Putamen (tissue), 1 donor: Measurements from ENCODE around the gene ITLN1.
"Not testable (repeated sequence)": the region's sequence is repeated elsewhere in the genome, so short reads cannot be mapped to it uniquely, and the experiment has no call there.

Experiments
- DNase-seq: peaks from one replicate; pipeline ENCODE4 v3.0.0-alpha.2; 2016; ENCODE audit warnings: low spot score

The ITLN1 gene

GRCh38 chr1:160883581-160884513 is 1.1 kb downstream of the ITLN1 start:
- DNase-seq: no peak

DNA sequence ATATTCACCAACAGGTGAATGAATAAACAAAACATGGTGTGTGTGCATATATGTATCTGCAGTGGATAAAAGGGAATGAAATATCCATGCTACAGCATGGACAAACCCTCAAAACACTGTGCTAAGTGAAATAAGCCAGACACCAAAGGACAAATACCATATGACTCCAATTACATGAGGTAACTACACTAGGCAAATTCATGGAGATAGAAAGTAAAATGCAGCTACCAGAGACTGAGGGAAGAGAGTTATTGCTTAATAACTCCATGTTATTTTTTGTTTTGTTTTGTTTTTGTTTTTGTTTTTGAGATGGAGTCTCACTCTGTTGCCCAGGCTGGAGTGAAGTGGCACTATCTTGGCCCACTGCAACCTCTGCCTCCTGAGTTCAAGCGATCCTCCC is 2.4 kb downstream of the ITLN1 start:
- no peak for DNase-seq

DNA sequence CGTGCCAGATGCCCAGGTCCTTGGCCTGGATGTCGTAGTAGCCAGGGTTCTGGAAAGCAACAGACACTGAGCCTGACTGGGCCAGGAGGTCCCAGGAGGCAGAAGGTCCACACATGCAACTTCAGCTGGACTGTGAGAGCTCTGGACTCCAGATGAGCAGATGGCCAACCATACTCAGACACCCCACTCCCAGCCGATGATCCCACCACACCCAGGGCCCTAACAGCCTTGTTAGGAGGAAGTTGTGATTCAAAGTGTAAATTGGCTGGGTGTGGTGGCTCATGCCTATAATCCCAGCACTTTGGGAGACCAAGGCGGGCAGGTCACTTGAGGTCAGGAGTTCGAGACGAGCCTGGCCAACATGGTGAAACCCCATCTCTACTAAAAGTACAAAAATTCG is 3.7 kb downstream of the ITLN1 start:
- DNase-seq: not testable (repeated sequence)

- DNase-seq: no peak
Observed at GRCh38 chr1:160880216-160880615, 4.8 kb downstream of the ITLN1 start.

GRCh38 chr1:160879056-160879455 is 5.9 kb downstream of the ITLN1 start:
- no peak for DNase-seq

DNA sequence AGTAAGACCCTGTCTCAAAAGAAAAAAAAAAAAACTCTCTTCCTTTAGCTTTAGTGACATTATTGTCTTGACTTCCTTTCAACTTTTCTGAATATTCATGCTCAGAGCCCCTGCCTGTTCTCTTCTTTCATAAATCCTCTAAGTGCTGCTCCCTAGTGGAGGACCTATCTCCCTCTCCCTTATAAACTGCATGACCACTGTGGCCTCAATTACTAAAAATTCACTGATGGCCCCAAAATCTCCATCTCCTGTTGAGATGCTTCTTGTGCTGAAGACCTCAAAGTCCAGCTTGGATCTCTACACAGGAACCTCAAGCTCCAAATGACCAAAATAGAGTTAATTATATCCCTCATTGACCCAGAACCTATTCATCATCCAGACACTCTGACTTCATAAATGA is 7.8 kb downstream of the ITLN1 start:
- no peak for DNase-seq

DNA sequence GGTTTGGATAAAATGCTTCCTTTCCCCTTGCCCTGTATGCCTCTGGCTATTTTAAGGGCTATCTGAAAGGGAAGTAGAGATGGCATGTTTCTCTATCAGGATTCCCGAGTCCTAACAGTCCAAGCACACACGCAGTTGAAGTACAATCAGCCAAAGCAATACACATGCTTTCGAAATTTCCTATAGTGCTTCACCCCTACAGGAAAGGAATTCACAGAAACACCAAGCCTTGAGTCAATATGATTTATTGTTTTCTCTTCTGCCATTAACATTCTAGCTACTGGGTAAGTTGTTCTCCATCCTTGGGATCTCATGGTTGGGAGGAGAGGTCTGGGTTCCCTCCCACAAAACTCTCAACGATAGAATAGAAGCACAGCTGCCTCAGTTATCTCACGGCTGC is 8.7 kb downstream of the ITLN1 start:
- no peak for DNase-seq

DNA sequence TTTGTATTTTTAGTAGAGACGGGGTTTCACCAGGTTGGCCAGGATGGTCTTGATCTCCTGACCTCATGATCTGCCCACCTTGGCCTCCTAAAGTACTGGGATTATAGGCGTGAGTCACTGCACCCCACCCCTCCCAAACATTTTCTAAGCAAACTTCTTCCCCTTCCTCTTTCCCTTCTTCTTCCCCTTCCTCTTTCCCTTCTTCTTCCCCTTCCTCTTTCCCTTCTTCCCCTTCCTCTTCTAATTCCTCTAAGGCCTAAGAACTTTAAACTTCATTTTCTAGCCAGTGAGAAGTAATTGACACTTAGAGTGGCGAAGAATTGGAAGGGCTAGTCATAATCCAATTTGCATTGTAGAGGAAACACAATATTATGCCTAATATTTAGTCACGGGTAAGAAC is 9.4 kb downstream of the ITLN1 start:
- not testable (repeated sequence) for DNase-seq

- no peak for DNase-seq
Observed at GRCh38 chr1:160874935-160875334, 10.0 kb downstream of the ITLN1 start.

DNA sequence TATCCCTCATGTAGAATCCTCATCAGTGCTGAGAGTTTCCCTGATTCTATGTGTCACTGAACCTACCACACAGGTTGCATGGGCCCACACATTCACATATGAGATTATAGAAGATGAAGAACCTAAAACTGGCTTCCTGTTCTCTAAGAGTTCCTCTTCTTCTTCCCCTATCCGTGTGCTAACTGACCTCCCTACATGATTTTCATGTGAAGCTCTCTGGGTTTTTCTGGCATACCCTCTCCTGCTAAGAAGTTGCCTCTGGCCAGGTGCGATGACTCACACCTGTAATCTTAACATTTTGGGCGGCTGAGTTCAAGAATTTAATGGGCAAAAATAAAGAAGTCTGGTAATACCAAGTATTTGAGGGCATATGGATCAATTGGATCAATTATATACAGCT is 16.8 kb downstream of the ITLN1 start:
- DNase-seq: no peak

DNA sequence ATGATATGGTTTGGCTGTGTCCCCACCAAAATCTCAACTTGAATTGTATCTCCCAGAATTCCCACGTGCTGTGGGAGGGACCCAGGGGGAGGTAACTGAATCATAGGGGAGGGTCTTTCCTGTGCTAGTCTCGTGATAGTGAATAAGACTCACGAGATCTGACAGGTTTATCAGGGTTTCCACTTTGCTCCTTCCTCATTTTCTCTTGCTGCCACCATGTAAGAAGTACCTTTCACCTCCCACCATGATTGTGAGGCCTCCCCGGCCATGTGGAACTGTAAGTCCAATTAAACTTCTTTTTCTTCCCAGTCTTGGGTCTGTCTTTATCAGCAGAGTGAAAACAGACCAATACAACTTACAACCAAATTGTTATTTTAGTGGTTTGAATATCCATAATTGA is 17.3 kb downstream of the ITLN1 start:
- not testable (repeated sequence) for DNase-seq

GRCh38 chr1:160866695-160867260 is 18.2 kb downstream of the ITLN1 start:
- no peak for DNase-seq

GRCh38 chr1:160866001-160866694 is 18.8 kb downstream of the ITLN1 start:
- no peak for DNase-seq

DNA sequence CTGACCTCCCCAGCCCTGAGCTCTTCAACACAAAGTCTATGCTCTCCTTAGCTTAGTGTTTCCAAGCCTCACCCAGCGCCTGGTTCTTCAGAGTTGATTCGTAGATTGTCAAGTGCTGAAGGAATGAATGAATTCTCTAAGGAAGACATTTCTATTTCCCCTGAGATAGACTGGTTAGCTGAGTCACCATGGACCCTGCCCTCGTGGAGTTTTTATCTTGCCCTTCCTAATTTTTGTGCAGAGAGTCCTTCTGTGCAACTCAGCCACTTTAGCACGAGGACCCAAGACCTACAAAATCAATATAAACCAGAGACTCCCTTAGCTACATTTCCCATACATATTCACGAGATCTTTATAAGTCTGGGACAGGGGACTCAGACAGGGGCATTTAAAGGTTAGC is 19.6 kb downstream of the ITLN1 start:
- DNase-seq: no peak

GRCh38 chr1:160864173-160864572 is 20.8 kb downstream of the ITLN1 start:
- no peak for DNase-seq

- DNase-seq: peak; percentile 19
Observed at GRCh38 chr1:160863774-160864131, 21.2 kb downstream of the ITLN1 start.

DNA sequence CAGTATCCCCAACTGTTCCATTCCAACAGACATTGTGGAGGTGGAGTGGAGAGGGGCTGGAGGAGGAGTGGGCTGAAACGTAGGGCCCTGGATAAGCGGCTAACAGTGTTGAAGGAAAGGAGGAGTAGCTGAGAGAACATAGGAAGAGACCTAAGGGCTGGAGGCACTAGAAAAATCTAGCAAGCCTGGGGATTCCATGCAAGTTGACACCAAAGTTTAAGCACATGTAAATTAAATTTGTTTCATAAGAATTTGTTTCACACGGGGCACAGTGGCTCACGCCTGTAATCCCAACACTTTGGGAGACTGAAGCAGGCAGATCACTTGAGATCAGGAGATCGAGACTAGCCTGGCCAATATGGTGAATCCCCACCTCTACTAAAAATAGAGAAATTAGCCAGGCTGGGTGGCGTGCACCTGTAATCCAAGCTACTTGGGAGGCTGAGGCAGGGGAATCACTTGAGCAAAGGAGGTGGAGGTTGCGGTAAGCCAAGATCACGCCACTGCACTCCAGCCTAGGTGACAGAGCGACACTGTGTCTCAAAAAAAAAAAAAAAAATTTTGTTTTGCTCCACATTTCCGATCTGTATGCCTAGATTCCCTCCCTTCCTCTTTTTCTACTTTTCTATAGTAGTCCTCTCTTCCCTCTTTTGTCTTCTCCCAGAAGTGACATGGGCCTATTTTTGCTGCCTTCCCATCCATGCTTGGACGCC is 21.8 kb downstream of the ITLN1 start:
- no peak for DNase-seq

DNA sequence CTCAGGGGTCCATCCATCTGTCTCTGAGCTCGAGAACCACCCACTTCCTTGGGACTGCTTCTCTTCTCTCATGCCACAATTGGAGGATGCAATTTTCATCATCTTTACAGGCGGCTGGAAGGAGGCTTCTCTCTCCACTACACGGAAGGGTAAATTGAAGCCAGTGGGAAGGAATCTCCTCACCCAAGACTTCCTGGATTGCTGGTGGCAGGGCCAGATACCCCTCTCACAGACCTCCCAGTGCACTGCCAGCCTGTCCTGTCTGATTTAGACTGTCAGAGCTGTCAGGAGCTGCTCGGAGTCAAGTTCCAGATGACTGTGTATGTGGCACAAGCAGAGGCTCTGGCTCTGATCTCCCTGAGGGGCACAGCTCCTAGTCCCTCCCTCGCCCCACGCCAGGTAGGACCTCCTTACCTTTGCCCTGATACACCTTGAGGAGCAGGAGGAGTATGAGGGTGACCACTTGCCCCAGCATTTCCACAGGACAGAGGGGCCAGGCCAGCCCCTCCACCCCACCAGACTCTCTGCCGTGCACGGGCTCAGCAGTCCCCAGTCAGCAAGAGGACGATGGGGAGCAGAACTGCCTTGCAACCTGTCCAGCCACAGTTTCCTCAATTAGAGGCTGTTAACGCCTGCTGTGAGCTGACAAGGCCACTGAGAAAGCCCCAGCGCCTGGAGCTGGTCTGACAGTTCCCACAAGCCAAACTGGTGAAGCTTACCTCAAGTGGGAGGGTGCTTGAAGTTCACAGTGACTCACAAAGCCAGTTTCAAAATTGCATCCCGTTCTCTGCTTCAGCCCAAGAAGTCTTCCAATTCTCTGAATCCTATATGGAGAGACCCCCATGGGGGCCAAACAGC is 22.5 kb downstream of the ITLN1 start, which contains the start of gene CD244:
CD244 (minus strand) TSS at position 685 of the 858 bp plus-strand sequence; CDS start at position 475, 210 bp downstream.
- DNase-seq: no peak

DNA sequence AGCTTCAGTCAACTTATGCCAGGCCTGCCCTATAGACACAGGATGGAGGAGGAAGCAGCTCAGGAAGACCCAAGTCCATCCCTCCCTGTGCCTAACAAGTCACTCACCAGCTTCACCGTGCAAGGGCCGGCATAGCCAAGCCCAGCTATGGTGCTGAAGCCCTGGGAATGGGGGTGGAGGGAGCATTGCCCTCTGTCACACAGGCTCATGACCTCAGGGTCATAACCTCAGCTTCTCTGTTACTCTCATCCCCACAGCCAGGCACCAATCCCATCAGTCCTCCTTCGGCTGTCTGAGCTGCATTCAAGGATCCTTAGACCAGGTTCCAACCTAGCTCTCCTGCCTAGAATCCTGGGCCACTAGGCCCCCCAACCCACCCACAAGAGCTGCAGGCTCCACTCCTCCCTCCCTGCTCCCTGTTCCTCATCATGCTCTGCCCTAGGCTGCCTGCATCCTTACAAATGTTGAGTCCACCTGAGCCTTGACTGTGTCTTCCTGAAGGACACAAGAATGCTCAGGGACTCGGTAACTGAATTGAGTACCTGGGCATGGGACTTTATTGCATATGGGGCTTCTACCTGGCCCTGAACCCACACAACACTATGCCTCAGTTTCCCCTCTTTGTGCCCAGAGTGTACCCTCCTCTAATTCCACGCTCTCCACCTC is 24.0 kb downstream of the ITLN1 start:
- no peak for DNase-seq

DNA sequence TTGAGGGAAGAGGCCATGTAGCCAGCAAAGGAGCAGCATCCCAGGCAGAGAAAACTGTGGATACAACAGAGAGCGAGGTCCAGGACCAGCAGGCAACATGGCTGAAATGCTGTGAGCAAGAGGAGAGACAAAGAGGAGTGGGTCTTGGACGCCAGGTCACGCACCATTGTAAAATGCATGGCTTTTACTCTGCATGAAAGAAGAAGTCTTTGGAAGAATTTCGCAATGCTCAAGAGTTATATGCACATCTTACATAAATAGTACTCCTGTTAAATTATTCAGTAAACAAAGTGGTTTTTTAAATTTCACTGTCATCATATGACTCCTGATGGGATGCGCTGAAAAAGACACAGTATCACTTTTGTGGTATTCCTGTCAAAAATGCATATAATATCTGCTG is 25.8 kb downstream of the ITLN1 start:
- no peak for DNase-seq

DNA sequence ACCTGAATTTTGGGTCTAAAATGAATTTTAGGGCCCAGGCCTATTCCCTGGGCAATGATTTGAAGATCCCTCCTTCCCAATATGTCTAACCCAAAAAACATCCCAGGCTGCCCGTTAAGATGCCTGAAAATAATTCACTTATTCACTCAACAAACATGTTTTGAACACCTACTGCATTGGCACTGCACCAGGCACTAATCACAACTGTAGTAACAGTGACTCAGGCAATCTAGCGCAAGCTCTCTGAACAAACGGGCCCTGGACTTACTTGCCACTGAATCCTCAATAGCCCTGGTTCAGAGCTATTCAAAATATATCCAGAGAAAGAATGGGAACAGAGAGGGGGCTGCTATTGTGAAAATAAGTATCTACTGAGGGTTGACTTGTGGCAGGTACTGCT is 26.5 kb downstream of the ITLN1 start:
- DNase-seq: no peak
